A673 (cell line): Measurements from ENCODE around the gene IGSF11. TPM values are rescaled to one million over a fixed set of nuclear protein-coding genes. Genes with fewer than 3 reads are reported as not detected.

Source experiments
- BruUV-seq: library from RNA; stranded (reverse); fragments of 400-500 nt; replicated peaks from 2 replicates; lab custom pipeline; 2021; lab: Mats Ljungman, UMichigan
- CTCF ChIA-PET: fragments of 300-600 bp; sonication (Branson Sonifier 250); formaldehyde crosslinking; loops from one replicate; lab custom pipeline; 2022; ENCODE audit warnings: antibody characterized with exemption; lab: Charles Lee
- POLR2A ChIA-PET: fragments of 300-600 bp; sonication (Branson Sonifier 250); formaldehyde crosslinking; loops from one replicate; lab custom pipeline; 2022; ENCODE audit warnings: antibody characterized with exemption; ENCODE audit not compliant: low non-redundant PET; lab: Charles Lee
- DNase-seq: peaks from one replicate; pipeline ENCODE4 v3.0.0-alpha.2; 2015; ENCODE audit warnings: low spot score
- H3K27ac ChIP-seq: fragments of 200-600 bp; sonication (generic); 2 replicates; pipeline ENCODE4 v1.5.1; 2016; ENCODE audit warnings: mixed run types, low read depth, mild to moderate bottlenecking, mixed read lengths, antibody characterized with exemption, low read length; ENCODE audit not compliant: poor library complexity, severe bottlenecking
- H3K27me3 ChIP-seq: fragments of 200-600 bp; sonication (generic); replicated peaks from 2 replicates; pipeline ENCODE4 v1.6.1; 2017; ENCODE audit warnings: mixed run types, low read depth, mild to moderate bottlenecking, mixed read lengths, antibody characterized with exemption, low read length; ENCODE audit not compliant: insufficient read depth, poor library complexity
- H3K36me3 ChIP-seq: fragments of 200-600 bp; sonication (generic); 2 replicates; pipeline ENCODE4 v1.6.1; 2016; ENCODE audit warnings: mixed run types, mild to moderate bottlenecking, mixed read lengths, antibody characterized with exemption, low read length; ENCODE audit not compliant: insufficient read depth, poor library complexity, severe bottlenecking
- H3K4me1 ChIP-seq: fragments of 200-600 bp; sonication (generic); 2 replicates; pipeline ENCODE4 v1.6.1; 2017; ENCODE audit warnings: mixed run types, mild to moderate bottlenecking, mixed read lengths, antibody characterized with exemption, low read length; ENCODE audit not compliant: insufficient read depth, poor library complexity, severe bottlenecking
- H3K4me3 ChIP-seq: fragments of 200-600 bp; sonication (generic); 2 replicates; pipeline ENCODE4 v1.5.1; 2016; ENCODE audit warnings: low read depth, mixed run types, mild to moderate bottlenecking, mixed read lengths, low read length; ENCODE audit not compliant: poor library complexity, severe bottlenecking
- H3K9me3 ChIP-seq: fragments of 200-600 bp; sonication (generic); 2 replicates; pipeline ENCODE4 v1.6.1; 2016; ENCODE audit warnings: mixed run types, low read depth, mild to moderate bottlenecking, mixed read lengths, antibody characterized with exemption, low read length; ENCODE audit not compliant: poor library complexity, severe bottlenecking
- EZH2 ChIP-seq: fragments of 200-600 bp; sonication (generic); IDR thresholded peaks from 2 replicates; pipeline ENCODE4 v1.6.1; 2017; ENCODE audit warnings: borderline replicate concordance, low read depth, mild to moderate bottlenecking, mixed read lengths, antibody characterized with exemption, low read length; ENCODE audit not compliant: poor library complexity, severe bottlenecking
- intact Hi-C: fragments of 100-400 bp; cut with micrococcal nuclease; formaldehyde crosslinking; loops from one replicate; pipeline ENCODE4 v1.10.0; 2022; ENCODE audit not compliant: unreplicated experiment
- total RNA-seq: library from RNA; stranded (reverse); gene quantifications from 2 replicates; pipeline ENCODE4 v1.2.3, GENCODE V29; 2021
- TF ChIP-seq, protein P1 (sequence below): fragments of 300-800, 200-600 bp; sonication (generic); conservative IDR thresholded peaks from 2 replicates; pipeline ENCODE4 v1.5.1; 2017; ENCODE audit warnings: low read depth, mild to moderate bottlenecking, antibody characterized with exemption, low read length, moderate library complexity, mixed read lengths

Gene IGSF11
- total RNA-seq, 1 experiment from 2014 or later: not detected

- H3K4me1 ChIP-seq: no peaks in the 10 kb centered on the region
- no peak overlapping the region for H3K4me3 ChIP-seq
- no peak overlapping the region for H3K27ac ChIP-seq
- ChIA-PET CTCF (no interaction called here), POLR2A (no interaction called here)
- no peak for DNase-seq
- H3K9me3 ChIP-seq: no peaks in the 10 kb centered on the region
- no peaks in the 10 kb centered on the region for H3K36me3 ChIP-seq
- no TSS peak for BruUV-seq
- TF ChIP-seq EZH2: no peak
- H3K27me3 ChIP-seq: no peaks in the 10 kb centered on the region
- intact Hi-C loops: no loop called here
These were observed 86.5 kb downstream of the IGSF11 start for GRCh38 chr3:118948146-118948545.

DNA sequence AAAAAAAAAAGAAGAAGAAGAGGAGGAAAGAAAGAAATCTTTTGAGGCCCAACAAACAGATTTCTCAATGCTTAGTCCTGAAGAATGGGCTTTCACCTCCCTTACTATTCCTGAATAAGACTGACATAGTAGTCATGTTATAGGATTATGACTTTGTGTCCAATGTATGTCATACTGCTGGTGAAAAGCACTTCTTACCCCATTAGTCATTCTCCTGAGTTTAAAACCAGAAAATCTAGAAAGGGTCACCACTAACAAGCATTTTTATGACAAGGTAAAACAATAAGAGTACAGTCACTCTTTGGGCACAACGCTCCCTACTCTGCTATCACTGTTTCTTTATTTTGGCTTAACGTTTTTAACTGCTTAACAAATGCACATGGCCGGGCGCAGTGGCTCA, 88.2 kb downstream of the IGSF11 start:
- intact Hi-C loops: no loop called here
- Histone ChIP-seq H3K27me3 (no peaks in the 10 kb centered on the region), H3K9me3 (no peaks in the 10 kb centered on the region), H3K4me1 (no peaks in the 10 kb centered on the region), H3K27ac (no peak overlapping the region), H3K36me3 (no peaks in the 10 kb centered on the region), H3K4me3 (no peak overlapping the region)
- ChIA-PET POLR2A (no interaction called here), CTCF (no interaction called here)
- TF ChIP-seq EZH2: no peak
- TF ChIP-seq, protein P1, sequence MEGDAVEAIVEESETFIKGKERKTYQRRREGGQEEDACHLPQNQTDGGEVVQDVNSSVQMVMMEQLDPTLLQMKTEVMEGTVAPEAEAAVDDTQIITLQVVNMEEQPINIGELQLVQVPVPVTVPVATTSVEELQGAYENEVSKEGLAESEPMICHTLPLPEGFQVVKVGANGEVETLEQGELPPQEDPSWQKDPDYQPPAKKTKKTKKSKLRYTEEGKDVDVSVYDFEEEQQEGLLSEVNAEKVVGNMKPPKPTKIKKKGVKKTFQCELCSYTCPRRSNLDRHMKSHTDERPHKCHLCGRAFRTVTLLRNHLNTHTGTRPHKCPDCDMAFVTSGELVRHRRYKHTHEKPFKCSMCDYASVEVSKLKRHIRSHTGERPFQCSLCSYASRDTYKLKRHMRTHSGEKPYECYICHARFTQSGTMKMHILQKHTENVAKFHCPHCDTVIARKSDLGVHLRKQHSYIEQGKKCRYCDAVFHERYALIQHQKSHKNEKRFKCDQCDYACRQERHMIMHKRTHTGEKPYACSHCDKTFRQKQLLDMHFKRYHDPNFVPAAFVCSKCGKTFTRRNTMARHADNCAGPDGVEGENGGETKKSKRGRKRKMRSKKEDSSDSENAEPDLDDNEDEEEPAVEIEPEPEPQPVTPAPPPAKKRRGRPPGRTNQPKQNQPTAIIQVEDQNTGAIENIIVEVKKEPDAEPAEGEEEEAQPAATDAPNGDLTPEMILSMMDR: no peak
- BruUV-seq: no TSS peak
- no peak for DNase-seq

DNA sequence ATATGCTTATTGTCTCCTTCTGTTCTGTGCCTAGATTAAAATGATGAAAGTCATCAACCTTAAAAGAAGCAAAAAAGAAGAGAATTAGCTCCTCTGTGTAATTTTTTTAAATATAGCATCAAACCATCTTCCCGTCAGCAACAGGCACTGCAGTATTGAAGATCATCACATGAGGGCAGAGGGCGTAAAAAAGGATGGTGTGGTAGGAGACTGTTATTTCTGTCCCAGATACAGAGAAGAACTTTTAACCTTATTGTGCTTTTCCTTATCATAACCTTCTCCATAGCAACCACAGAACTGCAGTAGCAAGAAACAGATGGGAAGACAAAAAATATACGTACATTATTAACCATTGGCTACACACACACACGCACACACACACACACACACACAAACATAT, 88.8 kb downstream of the IGSF11 start:
- intact Hi-C loops: no loop called here
- Histone ChIP-seq H3K36me3 (no peaks in the 10 kb centered on the region), H3K4me3 (no peak overlapping the region), H3K9me3 (no peaks in the 10 kb centered on the region), H3K4me1 (no peaks in the 10 kb centered on the region), H3K27me3 (no peaks in the 10 kb centered on the region), H3K27ac (no peak overlapping the region)
- DNase-seq: no peak
- POLR2A ChIA-PET: no interaction called here
- BruUV-seq: no TSS peak
- TF ChIP-seq EZH2: no peak
- TF ChIP-seq, protein P1: no peak
- CTCF ChIA-PET: no interaction called here

GRCh38 chr3:118943597-118943996, 91.0 kb downstream of the IGSF11 start:
- ChIA-PET CTCF (no interaction called here), POLR2A (no interaction called here)
- no peak for TF ChIP-seq EZH2
- TF ChIP-seq, protein P1: no peak
- no peaks in the 10 kb centered on the region for H3K36me3 ChIP-seq
- no TSS peak for BruUV-seq
- H3K4me1 ChIP-seq: no peaks in the 10 kb centered on the region
- DNase-seq: no peak
- H3K27ac ChIP-seq: no peak overlapping the region
- no peaks in the 10 kb centered on the region for H3K27me3 ChIP-seq
- intact Hi-C loops: no loop called here
- no peak overlapping the region for H3K4me3 ChIP-seq
- H3K9me3 ChIP-seq: no peaks in the 10 kb centered on the region
